ENCODE measurements around the gene EIF2B5. TPM values are rescaled to one million over a fixed set of nuclear protein-coding genes. Genes with fewer than 3 reads are reported as not detected.

The EIF2B5 gene
- total and polyA plus RNA-seq, 9 of the 15 experiments (the other 6 are each of a cell fraction or from before 2014, with no cell fraction given), result 19.1 to 92.4 (median 74.0) TPM

- TF ChIP-seq GTF2B (IDR thresholded peaks at IDR 0.05; ENCODE audit: extremely low read depth, insufficient read length) (no peak), ZNF212 (CRISPR knock-in tag; IDR thresholded peaks at IDR 0.05) (no peak), TEAD2 (tag; IDR thresholded peaks at IDR 0.05) (no peak), ARID2 (IDR thresholded peaks at IDR 0.05) (no peak), ELK3 (CRISPR knock-in tag; IDR thresholded peaks at IDR 0.05) (no peak), ZNF143 (CRISPR knock-in tag; IDR thresholded peaks at IDR 0.05) (peak; percentile 57; the same call in 1 of the 2 replicates), MNT (conservative IDR thresholded peaks at IDR 0.05) (peak; percentile 76 to 93), ERF (CRISPR knock-in tag; IDR thresholded peaks at IDR 0.05) (peak; percentile 75; the same call in 1 of the 2 replicates), CSDE1 (IDR thresholded peaks at IDR 0.05) (peak in 1 of 2 experiments; percentile 55; a peak in 1 of 4 replicates), HIVEP1 (CRISPR knock-in tag; IDR thresholded peaks at IDR 0.05) (0 out of 2 replicates have a peak, but pooled peaks have one; percentile 49), CBX2 (IDR thresholded peaks at IDR 0.05; ENCODE audit: insufficient read depth, low read length, poor library complexity, severe bottlenecking) (no peak), ZNF395 (CRISPR knock-in tag; IDR thresholded peaks at IDR 0.05) (no peak), TAF15 (IDR thresholded peaks at IDR 0.05; ENCODE audit: low read depth, low read length) (no peak), CTBP1 (IDR thresholded peaks at IDR 0.05; ENCODE audit: borderline replicate concordance) (peak; percentile 66)
Observed at GRCh38 chr3:184135149-184135910, at the start of gene EIF2B5 (continued).
